ENCODE results near the gene ZBTB16. TPM values are rescaled to one million over a fixed set of nuclear protein-coding genes. Genes with fewer than 3 reads are reported as not detected.

ZBTB16 gene
- total RNA-seq, 1 donor from 2014 or later: 160 TPM

DNA sequence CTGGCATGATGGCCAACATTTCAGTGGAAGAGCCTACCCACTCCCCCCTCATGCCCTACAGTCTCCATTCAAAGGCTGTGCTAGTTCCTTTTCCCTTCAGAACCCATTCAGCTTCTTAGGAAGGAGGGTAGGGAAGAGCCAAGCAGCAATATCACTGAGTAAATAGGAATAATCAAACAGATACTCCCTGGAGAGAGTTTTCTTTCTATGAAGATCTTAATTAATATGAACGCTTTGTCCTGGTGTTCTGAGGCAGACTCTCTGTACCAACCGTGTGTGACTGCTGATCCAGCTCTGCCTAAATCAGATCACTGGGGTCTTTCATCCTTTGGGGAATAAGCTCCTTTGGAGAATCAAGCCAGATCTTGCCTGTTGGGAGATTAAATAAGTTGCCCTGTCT is 161.5 kb downstream of the ZBTB16 start:
- ATAC-seq (no peak), DNase-seq (ENCODE audit: low spot score) (no peak)

DNA sequence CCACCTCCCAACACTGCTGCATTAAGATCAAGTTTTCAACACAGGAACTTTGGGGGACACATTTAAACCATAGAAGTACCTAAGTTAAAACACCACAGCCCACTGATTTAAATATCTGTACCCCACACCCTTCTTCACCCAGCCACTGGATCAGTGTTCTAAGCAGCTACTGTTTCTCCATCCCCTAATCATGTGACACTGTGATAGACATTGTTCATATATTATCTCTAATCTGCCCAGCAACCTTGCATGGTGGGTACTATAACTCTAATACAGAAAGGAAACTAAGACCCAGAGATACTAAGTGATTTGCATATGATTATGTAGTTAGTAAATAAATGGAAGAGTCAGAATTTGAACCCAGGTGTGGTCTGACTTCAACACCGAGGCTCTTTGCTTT is 166.2 kb downstream of the ZBTB16 start:
- DNase-seq (ENCODE audit: low spot score) (no peak), ATAC-seq (no peak)

DNA sequence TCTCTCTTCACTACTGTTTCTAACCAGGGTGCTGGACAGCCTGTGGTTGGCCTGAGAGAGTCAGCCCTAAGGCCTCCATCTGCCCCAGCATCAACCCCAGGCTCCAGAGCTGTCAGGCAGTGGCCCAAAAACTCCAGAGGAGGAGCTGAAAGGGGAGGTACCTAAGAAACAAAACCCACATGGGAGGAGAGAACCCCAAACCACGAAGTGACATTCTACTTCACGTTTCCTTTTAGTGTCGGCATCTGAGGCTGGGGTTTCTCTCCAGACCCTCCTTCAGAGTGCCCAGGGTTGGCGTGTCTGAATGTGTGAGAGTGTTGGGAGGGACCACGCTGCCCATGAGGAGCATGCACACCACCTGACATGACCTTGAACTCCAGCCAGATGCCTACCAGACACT is 166.8 kb downstream of the ZBTB16 start:
- no peak for DNase-seq (ENCODE audit: low spot score)
- ATAC-seq: peak; percentile 42

DNA sequence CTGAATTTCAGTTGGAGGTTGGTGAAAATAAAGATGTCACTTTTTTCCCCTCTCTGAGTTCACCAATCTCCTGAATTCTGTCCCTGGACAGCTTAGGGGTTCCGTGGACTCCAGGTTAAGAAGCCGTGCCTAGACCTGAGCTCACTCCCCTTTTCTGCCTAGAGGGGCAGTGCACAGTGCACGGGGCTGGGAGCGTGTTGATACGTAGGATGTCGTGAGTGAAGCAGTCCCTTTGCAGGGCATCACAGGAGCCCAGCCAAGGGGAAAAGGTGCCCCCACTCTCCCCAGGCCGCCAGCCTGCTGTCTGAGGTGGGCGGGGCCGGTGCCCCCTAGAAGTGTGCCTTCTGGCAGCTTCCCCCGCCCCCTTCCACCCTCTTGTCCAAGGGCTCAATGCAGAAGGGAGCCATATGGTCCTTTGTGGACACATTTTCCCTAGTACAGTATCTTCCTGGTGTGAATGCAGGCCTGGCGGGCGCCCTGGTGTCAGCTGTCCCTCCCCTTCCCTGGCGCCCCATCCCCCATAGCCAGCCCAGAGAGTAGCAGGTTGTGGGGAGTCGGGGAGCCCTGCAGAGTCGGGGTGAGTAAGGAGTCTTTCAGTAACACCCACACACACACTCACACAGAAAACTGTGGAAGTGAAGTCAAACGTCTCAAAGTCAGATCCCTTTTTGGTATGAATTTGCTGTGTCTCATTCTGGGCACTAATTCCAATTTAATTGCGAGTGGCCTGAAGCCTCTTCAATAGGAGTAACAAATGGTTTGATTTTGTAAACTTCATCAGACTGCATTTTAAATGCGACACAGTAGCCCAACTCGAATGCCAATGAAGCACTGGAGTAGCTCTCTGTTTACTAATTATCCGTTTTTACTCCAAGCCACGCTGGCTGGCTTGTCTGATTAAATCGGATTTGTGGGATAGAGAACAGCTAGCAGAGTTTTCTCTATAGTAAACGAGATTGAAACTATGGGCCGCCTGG is 169.2 kb downstream of the ZBTB16 start:
- DNase-seq (ENCODE audit: low spot score) (no peak), ATAC-seq (peak; percentile 3)

DNA sequence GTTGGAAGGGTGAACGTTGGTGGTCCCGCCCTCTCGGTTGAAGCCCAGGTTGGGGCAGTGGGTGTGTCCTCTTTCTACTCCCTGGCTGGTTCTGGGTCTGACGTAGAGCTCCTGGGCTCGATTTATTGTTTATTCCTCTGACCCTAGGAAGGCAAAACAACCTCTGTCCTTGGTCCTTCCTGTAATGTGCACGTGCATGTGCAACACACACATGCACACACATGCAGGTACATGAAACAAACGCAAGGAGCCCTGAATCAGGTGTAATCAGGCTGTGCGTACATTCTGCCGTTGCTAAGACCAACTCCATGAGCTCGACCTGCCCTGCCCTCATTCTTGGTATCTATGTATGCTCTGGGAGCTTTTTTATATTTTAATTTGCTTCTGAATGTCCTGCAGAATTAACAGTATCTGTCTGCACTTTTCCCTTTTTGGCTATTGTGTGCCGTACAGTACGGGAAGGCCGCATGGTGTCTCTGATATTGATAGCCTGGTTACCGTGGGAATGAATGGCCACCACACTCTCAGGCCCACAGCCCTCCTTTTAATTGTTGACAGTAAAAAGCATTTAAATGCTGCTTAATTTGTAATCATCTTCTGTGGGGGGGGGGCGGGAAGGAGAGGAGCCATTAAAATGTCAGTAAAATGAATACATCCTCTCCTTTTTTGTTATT is 170.7 kb downstream of the ZBTB16 start:
- DNase-seq (ENCODE audit: low spot score): no peak
- ATAC-seq: no peak

DNA sequence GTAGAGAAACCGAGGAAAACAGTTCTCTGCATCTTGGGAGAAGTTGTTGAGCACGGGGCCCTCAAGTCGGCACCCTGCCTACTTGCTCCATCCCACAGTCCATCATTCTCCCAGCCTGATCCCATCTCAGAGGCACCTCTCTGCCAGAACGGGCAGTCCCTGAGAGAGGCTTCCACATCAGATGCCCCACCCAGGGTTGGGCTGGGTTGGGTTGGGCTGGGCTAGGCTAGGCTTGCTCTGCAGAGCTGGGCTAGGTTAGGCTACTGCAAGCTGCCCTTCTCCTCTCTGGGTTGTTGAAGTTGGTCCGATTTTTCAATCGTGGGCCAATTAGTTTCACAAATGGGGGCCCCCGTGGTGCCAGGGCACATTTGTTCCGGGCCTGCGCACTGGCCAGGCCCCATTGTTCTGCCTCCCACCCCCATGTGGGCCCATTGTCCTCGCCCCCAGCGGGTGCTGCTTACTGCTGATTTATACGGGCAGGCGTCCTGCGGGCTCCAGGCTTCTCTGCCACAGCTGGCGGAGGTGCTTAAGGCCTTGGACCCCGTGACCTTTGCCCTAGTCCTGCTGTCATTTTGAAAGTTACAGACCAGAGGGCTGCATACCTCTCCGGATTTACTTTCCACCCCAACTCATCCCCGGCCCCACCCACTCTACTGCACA is 173.0 kb downstream of the ZBTB16 start:
- no peak for DNase-seq (ENCODE audit: low spot score)
- ATAC-seq: peak; percentile 53

DNA sequence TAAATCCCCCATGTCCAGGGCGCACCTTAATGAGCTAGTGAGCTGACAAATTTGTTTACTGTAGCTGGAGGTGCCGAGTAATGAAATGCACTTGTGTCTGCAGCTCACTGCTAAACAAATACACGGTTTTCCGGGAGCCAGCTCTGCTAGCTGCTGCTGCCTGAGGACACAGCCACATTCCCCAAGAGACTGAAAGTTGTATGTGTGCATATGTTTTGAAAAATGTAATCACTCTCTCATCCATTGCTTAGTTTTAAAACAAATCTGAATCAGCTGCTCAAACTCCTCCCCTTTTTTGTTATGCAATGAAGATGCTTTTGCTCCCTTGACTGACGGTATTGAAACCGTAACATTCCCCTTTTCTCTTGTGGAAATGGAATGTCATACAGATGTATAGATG is 174.2 kb downstream of the ZBTB16 start:
- DNase-seq (ENCODE audit: low spot score) (no peak), ATAC-seq (no peak)

DNA sequence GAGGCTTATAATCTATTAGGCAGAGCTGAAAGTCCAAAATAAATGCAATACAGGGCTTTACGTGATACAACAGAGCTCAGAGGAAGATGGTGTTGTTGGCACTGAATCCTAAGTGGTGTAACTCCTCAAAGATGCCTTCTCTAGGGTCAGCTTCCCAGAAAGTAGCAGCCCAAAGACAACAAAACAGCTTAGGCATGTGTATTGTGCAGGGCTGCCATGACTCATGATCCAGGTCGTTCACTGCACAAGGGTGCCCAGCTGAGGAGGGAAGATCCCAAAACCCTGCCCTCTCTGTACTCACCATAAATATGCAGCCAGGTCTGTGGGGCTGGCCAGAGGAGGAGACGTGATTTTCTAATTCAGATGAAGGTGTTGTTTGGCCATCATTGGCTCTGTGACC is 177.3 kb downstream of the ZBTB16 start:
- DNase-seq (ENCODE audit: low spot score): no peak
- no peak for ATAC-seq

DNA sequence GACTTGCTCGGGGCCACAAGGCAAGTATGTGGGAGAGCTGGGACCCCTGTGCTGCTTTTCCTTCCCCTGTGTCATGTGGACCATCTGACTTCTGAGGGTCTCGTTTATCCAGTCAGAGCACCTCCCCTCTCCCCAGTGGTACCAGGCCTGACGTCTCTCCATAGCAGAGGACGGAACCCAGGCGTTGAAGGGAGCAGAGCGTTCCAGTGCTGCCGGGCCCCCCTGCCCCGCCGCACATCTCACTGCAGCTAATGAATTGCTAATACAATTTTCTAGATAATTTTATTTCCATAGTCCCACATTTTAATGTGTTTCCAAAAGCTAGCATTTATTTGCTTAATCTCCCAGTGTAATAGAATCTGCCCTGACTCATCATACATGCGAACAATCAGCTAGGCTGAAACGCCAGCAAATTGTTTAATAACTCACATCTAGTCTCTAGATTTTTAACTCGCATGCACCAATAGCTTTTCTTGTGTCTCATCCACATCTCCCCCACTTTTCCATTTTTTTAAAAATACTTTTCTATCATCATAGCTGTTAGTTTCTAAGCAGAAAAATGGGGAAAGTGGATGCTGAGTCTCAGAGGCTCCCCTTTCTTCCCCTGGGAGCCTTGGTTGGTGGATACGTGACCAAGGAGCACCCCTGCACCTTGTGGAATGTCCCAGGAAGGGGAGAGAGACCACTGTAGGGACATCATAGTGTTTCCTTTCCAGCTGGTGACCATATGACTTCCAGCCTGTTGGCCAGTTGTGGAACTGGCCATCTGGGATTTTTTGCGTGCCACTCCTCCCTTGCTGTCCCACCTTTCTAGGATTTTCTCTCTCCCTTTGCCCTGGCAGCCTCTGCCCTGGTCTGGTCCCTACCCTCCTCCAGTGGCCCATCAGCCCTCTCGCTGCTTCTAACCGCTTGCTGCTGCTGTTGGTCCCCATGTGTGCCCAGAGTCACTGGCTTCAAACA is 178.1 kb downstream of the ZBTB16 start:
- ATAC-seq: no peak

DNA sequence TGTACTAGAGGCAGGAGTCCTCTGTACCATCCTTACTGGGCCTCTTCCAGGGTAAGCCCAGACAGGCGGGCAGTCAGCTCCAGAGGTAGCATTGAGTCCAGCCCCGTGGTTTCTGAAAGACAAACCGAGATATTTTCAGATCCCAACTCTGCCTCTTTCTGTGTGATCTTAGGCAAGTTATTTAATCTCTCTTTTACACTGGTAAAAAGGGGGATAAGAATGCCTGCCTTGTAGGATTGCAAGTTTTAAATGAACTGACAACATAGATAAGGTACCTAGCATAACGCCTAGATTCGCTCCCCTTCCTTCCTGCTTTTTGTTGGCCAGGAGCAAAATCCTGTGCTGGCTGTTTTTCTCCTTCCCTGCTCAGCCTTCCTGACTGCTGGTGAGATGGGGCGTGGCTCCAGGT is 180.2 kb downstream of the ZBTB16 start:
- DNase-seq (ENCODE audit: low spot score) (no peak), ATAC-seq (no peak)

More for the DNA sequence above, 178.1 kb downstream of the ZBTB16 start:
- DNase-seq (ENCODE audit: low spot score): no peak

DNA sequence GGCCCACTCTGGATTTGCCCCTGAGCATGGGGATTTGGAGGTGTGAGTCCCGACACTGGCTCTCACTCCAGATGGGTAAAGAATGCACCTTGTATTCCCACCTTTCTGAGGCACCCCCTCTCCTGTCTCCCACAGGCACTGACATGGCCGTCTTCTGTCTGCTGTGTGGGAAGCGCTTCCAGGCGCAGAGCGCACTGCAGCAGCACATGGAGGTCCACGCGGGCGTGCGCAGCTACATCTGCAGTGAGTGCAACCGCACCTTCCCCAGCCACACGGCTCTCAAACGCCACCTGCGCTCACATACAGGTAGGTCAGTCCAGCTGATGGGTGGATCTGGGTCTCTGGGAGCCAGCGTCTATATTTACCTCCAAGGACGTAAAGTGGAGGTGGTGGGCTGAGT is 182.5 kb downstream of the ZBTB16 start:
- DNase-seq (ENCODE audit: low spot score): no peak
- ATAC-seq: no peak

DNA sequence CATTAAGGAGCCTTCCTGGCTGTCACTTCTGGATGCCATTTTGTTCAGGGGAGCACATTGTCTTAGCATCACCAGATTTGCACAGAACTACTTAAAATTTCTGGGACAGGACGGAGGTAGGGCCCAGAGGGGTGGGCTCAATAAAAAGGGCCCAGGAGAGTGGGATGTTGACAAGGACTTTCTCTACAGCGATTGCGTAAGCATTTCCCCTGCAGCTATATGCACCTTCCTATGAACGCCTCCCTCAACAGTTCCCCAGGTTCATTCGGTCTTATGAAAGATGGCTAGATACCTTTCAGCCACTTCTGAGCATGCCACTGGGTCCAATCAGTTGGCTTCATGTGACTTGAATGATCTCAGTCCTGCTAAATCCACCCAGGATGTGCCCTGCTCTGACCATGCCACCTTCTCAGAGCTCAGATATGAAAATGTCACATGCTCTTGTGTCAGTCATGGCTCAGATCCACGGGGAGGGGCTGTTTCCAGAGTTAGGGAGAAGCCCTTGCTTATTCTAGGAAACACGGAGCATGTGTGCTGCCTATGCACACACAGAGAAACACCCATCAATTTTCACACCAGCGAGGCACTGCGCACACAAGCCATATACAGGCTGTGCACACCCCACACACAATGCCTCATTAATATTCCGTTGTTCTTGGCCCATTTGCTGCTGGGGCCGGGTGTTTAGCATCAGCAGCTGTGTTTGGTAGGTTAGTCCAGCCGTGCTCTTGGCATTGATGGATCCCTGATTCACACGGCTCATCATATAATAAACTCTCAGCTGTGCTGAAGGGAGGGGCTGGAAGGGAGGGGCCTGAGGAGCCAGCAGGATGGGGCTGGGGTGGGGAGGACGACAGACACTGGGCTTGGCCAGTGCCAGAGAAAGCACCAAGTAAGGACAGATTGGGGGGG is 184.2 kb downstream of the ZBTB16 start:
- DNase-seq (ENCODE audit: low spot score) (no peak), ATAC-seq (peak; percentile 19)

DNA sequence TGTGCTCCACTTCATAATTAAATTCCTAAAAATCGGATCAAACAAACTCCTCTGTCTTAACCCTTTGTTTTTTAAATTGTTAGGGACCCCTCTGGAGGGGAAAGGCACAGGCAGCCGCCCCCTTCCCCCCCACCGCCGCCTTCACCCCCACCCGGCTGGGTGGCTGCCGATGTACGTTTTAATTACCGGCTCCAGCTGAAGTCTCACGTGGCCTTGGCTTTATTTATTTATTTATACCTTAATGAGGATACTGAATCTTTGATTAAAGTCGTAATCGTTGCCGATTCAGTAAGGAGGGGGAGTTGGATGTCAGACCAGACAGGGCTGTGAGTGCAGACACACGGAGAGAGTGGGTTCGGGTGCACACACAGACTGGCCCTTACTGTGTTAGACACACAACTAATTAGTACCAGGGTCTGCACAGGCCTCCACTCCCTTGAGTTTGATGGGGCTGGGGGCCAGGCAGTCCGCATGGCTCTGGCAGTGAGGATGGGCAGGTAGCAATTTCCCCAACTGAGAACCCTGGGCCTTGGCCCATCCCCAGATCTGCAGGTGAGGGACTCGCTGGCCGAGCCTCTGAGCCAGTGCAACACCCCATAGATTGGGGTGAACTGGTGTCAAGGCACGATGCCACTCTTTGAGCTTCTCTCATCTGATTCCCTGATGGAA is 185.3 kb downstream of the ZBTB16 start:
- DNase-seq (ENCODE audit: low spot score) (no peak), ATAC-seq (no peak)

DNA sequence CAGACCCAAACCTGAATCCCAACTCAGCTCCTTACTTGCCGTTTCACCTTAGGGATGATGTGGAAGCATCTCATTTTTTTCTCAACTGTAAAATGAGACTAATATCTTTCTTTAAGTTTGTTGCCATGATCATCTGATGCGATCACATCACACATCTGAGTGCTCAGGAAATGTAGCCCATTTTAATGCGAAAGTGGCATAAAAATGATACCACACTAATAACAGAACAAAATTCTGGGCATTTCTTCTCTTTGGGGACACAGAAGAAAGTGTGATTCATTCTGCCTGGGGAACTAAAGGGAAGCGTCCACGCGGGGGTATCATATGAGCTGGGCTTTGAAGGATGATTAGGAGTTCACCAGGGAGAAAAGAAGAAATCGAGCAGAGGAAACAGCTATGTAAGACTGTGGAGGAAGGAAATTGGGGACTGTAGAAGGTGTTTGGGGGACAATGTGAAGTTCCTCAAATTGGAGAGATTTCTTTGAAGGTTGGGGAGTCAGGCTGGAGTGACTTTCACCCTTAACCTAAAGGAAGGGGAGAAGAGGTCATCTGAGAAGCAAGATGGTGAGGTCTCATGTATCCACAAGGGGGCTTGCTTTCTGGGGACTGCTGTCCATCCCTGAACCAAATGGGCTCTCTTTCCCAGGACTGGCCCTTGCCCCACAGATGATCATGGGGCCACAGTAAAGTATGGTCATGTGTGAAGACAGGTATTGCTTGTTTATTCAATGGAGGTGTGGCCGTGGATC is 187.0 kb downstream of the ZBTB16 start:
- no peak for ATAC-seq

DNA sequence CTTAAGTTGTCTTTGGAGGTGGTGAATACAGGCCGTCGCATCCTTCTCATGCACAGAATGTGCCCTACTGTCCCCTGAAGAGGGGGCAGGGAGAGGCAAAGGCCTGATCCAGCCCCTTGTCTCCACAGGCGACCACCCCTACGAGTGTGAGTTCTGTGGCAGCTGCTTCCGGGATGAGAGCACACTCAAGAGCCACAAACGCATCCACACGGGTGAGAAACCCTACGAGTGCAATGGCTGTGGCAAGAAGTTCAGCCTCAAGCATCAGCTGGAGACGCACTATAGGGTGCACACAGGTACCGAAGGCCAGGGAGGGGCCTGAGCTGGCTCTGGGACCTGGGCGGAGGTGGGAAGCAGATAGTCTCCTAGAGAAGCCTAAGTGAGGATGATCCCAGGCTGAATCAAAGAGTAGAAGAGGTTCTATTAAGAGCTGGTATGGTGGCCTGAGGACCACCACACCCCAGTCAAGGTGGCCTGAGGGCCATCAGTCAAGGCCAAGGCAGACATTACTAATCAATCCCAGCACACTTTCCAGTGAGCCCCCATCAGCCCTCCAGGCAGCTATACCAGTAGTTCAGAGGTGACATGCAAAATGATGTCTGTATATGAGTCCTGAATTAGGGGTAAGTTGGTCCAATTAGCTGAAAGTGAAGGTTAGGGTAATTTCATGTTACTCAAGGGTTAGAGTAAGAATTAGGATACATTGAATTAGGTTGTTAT is 187.7 kb downstream of the ZBTB16 start:
- ATAC-seq: no peak
- no peak for DNase-seq (ENCODE audit: low spot score)

More for the DNA sequence above, 187.0 kb downstream of the ZBTB16 start:
- DNase-seq (ENCODE audit: low spot score): no peak

DNA sequence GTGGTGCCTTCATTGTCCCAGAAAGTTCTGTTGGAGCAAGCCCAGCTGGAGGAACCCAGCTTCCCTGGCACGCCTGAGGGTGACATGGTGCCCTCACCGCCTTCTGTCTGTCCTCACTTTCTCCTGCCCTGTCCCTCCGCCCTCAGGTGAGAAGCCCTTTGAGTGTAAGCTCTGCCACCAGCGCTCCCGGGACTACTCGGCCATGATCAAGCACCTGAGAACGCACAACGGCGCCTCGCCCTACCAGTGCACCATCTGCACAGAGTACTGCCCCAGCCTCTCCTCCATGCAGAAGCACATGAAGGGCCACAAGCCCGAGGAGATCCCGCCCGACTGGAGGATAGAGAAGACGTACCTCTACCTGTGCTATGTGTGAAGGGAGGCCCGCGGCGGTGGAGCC is 190.7 kb downstream of the ZBTB16 start:
- peak; percentile 3 for ATAC-seq
- no peak for DNase-seq (ENCODE audit: low spot score)
